Measurements from ENCODE around the gene MRPL21.
"Not testable (repeated sequence)": the region's sequence is repeated elsewhere in the genome, so short reads cannot be mapped to it uniquely, and the experiment has no call there.

Gene MRPL21

DNA sequence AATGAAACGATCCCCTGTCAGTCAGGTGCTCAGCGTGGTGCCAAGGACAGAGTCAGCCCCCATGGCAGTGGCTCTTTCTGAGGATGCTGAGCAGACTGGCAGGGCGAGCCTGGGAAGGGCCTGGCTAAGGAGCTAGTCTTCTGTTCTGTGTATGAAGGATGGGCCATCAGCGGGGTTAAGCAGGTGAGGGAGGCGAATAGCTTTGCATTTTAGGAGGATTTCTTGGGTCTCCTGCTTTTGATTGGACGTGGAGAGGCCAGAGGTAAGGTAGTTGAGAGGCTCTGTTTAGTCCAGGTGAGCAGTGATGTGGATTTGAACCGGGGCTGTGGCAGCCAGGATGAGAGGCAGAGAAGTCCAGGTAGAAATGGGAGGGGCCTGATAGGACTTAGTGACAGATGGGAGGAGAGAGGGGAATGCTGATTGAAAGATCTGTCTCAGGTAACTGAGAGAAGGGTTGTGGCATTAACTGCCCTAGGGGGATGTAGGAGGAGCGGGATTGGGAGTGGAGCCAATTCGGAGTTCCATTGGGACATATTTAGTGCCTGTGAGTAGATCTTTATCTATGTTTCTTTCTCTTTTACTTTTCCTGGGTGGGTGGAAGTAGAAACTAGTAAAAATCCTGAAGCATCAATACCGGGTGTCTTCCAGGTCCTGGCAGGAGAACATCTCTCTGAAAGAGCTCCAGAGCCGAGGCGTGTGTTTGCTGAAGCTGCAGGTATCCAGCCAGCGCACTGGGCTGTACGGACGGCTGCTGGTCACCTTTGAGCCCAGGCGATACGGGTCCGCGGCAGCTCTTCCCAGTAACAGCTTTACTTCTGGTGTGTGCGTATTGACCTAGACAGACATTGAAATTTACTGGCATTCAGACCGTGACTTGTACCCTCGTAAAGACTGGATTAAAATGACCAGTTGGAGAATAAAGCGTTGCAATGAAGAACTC lies 2.1 kb upstream of the MRPL21 start:
- no peak for DNase-seq

DNA sequence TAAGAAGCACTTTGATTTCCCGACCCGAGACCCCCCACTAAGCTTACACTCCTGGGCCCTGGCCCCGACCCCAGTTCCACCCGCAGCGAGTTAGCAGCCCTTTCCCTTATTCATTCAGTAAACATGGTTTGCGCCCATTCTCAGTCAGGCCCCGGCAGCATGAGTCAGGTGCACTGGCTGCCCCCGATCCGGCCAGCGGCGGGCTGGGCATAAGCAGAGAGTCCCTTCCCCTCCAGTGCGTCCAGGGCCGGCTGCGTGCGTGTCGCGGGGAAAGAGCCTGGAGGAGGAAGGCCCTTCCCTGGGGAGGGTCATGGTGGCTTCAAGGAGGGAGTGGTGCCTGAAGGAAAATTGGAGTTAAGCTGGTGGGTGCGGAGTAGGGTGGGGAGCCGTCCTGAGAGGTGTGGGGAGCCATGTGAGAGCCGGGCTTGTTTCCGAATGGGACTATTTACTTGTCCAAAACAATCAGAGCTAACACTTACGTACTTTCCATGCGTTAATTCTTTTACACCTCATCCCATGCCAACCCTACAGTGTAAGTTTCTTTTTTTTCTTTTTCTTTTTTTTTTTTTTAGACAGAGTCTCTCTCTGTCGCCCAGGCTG lies 716 bp upstream of the MRPL21 start:
- no peak for DNase-seq

DNA sequence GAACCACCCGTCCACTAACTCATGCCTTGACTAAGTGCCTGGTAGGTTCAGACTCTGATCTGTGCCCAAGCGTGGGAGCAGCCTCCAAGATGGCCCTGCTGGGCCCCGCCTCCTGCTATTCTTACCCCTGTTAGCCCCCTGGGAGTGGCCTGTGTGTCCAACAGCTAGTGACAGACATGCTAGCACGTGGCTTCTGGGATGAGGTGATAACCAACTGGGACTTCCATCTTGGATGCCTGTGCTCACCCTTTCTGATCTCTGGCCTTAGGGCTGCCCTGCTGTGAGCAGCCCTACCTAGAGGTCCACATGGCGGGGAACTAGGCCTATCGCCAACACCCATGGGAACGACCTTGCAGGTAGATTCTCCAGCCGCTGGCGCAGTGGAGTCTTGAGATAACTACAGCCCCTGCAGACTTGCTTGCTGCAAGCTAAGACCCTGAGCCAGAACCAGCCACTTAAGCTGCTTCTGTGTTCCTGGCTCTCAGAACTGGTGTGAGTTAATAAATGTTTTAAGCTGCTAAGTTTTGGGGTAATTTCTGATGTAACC lies 2.7 kb downstream of the MRPL21 start:
- DNase-seq, result no peak

DNA sequence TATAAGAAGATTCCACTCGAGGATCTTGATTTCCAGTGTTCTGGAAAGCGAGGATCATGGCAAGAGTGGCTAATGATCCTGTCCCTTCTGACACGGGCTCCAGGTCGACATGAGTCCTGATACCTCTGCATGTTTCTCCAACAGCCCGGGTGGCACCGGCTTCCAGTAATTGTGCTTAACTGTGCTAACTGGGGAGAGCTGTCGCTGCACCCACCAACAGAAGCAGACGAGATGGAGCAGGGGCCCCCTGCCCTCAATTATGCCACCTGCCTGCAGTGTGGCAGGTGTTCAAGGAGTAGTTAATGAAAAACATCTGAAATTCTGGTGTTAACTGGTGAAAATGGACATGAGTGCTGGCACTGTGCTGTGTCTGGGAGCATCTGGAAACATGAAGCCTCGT lies 6.2 kb downstream of the MRPL21 start:
- no peak for DNase-seq

DNA sequence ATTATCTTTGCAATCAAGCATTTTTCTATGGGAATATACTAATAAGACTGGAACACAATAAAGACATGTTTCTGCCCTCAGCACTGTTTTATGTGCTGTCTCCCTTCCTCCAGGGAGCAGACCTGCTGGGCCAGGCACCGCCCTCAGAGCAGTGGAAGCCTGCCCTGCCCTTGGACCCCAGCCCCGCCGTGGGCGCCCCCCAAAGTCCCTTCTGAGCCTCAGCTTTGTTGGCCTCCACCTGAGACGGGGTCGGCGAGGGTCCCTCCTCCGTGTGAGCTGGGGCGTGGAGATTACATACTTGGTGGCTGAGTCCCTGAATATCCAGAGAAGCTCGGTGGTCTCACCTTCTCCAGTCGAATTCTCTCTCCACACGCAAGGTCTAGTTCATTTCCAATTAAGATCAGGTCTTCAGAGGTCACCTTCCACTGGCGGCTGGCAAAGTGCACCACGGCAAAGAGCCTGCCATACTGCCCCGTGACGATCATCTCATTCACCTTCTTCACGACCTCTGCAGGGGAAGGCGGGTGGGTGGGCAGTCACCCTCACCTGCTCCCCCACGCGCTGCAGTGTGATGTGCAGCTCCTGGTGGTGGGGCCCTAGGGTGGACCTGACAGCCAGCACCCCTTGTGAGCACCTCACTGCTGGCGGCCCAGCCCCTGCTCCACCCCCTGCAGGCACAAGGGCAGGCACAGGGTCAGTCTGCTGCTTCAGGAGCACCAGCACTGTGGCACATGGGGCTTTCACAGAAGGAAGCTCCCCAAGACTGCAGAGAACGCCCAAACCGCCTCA lies 7.3 kb downstream of the MRPL21 start:
- DNase-seq, result no peak

DNA sequence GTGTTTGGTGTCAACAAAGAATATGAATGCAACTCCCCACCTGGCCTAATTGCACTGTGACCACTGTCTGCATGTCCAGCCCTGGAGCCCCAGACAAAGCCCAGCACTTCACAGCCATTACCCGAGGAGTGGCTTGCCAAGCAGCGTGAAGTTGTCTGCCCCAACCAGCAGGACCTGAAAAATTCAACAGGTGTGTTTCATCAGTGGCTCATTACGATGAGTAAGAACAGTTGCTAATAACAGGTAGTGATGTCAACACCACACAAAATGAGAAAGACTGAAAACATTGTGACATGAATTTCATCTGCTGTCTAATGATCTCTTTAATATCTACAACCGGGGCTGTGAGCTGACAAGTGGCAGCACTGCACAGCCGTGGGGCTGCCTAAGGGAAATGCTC lies 10.3 kb downstream of the MRPL21 start:
- DNase-seq, result no peak

DNA sequence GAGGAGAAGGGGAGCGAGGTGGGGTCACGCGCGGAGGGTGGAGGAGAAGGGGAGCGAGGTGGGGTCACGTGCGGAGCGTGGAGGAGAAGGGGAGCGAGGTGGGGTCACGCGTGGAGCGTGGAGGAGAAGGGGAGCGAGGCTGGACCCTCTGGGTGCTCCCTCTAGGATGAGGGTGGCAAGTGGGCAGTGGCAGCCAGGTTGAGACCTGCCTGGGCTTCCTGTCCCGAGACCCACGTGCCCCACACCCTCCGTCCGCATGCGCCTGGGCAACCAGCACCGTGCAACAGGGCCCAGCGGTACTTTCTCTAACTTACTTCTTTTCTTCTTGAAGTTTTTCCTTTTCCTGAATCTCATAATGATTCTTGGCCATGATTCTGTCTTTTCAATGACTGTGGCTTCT lies 11.1 kb downstream of the MRPL21 start:
- no peak for DNase-seq

DNA sequence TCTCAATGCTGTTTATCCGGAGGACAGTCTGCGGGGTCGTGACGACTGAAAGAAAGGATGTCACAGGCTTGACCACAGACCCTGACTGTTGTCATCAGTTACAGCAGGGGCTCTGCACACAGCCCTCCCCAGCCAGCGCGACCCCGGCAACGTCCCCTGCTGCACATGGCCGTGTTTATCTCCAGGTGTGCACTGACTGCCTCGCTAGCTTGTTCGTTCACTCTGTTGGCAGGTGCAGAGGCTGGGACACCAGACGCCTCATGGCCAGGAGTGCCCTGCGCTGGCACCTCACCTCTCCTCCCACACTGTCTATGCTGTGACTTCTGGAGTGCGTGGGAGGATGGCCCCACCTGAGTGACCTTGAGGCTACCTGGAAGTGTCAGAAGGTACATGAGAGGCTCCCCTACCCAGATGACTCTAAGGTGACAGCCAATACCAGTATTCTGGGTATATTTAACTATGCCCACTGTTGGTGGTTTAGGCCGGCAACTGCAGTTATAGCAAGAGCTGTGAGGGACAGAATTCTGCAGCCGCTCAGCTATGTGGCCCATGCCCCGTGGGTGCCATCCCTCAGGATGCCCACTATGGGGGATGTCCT lies 12.2 kb downstream of the MRPL21 start:
- DNase-seq, result no peak

DNA sequence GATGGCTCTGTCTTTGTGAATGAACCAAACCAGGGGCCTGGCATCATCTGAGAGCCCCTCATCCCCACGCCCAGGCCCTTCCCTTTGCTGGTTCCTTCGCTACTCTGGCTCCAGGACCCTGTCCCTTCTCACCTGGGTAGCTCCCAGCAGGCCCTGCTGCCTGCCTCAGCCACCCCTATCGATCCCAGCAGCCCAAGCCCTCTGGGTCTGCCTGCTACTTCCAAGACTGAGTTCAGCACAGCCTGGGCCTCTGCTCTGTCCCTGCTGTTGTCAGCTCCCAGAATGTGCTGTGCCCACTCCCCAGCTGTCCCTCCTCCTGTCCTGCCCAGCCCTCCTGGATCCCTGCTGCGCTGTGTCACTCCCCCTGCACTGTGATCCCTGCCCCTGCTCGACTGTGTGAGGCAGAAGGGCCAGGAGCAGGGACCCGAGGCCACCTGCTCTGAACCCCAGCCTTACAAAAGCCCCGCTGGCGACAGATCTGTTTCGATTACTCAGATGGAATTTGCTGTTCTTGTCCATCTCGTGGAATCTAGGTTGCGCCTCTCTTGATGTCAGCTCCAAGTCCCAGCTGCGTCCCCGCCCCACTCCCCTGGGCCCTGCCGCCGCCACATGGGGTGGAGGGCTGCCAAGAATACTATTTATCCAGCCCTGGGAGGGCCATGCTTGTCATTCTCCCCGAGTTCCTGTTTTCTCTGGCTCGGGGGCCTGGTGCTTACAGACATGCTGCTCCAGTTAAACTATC lies 13.0 kb downstream of the MRPL21 start:
- no peak for DNase-seq

DNA sequence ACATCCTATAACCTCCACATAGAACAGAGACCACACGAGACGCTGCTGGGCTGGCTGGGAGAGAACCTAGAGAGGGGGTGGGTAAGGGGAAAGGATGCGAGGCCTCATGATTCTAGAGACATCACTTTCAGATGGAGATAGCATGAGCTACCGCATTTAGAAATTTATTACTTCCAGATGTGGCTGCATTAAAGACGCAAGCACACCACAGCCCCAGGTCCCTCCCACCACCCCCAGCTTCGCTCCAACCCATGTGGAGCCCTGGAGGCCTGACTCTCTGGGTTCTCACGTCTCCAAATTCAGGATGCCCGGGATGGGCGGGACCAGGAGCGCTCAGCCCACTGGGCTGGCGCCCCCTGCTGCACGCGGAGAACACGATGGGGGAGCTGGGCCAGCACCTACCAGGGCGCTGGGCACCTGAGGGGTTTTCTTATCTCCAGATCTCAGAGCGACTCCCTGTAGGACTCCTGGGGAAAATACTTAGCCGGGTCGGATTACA lies 13.6 kb downstream of the MRPL21 start:
- DNase-seq, result no peak

DNA sequence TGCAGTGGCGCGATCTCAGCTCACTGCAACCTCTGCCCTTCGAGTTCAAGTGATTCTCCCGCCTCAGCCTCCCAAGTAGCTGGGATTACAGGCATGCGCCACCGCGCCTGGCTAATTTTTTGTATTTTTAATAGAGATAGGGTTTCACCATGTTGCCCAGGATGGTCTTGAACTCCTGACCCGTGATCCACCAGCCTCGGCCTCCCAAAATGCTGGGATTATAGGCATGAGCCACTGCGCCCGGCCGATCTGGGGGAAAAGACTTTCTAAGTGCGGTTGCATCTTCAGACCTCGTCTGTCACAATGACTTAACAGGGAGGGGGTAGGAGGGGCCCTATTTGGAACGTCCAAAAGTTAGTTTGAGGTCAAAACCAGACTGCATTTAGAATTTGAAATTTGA lies 18.8 kb downstream of the MRPL21 start:
- DNase-seq, result not testable (repeated sequence)

DNA sequence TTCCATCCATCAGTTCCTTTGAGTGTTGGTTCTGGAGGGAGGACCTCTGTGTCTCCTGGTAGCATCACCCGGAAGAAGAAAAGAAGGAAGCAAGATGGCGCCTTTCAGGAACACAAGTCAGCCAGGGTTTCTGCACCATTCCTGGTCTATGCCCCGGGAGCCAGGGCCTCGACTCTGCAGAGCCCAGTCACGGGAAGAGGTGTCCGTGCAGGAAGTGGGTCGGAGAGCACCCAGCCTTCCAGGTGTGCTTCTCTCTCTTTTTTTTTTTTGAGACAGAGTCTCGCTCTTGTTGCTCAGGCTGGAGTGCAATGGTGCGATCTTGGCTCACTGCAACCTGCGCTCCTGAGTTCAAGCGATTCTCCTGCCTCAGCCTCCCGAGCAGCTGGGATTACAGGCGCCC lies 21.2 kb downstream of the MRPL21 start:
- no peak for DNase-seq

DNA sequence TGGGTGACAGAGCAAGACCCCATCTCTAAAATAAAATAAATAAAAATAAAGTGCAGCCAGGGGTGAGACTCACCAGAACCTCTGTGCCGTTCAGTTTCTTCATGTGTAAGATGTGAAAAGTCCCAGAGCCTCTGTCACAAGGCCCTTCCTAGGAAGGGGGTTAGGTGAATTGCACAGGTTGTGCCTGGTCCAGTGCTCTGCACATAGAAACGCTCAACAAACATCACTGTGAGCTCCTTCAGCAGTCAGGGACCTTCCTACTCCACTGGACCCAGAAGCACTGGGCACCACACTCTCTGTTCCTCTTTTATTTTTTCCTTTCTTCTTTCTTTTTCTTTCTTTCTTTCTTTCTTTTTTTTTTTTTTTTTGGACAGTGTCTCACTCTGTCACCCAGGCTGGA lies 22.3 kb downstream of the MRPL21 start:
- no peak for DNase-seq

DNA sequence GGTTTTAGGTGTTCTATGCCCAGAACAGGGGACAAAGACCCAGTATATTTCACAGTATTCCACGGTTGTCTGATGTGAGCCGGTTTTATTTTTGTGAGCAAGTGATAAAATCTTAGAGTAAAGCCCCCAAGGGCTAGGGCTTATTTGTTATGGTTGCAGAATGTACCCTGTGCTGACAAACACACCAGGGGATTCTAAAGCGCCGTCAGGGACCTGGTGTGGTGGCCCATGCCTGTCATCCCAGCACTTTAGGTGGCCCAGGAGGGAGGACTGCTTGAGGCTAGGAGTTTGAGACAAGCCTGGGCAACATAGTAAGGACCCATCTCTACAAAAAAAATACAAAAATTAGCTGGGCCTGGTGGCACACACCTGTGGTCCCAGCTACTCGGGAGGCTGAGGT lies 22.8 kb downstream of the MRPL21 start:
- DNase-seq, result no peak

DNA sequence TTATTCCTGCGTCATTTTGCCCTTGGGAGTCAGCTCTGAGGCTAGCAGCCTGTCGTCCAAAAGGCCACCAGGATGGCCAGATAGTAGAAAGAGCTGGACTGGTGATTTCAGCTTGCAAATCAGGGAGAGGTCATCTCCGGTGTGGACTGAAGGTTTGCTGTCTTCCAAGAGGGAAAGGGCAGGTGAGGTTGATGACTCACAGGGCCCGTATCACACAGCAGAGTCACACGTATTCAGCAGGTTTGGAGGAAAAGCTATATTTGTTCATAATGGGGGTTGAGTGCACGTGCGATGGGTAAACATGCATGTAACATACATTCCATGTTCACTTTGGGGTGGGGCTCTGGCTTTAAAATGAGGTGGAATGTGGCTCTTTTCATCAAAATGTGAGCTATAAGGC lies 25.6 kb downstream of the MRPL21 start:
- no peak for DNase-seq

DNA sequence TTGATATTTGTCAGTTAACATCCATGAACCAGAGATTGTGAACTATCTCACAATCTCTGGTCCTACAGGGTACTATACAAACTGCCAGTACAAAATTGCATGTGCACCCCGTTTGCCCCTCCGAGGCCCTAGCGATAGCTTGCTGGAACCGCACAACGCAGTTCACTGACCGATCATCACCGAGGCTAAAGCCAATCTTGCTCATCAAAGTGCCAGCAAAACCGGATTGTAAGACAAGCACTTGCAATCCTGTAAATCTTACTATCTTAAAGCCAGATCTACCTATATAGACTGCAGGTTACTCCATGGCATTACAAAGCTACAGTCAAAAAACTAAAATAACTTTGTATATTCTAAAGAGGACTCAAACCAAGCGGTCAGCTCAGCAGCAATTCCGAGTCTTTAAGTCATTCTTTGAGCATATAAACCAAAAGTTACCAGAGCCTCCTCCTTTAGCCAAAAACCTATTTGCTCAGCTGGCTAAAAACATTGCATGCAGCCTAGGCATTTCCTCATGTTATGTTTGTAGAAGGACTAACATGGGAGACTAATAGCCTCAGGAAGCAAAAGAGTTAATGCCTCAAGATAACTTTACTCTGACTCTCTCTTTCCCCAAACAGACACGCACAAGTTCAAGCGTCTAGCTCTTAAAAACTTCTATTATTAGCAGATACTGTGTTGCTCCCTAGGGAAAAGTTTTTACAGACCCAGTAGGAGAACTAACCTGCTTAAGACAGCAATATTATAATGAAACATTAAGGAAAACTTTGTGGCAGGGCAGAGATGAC lies 31.2 kb downstream of the MRPL21 start:
- no peak for DNase-seq

DNA sequence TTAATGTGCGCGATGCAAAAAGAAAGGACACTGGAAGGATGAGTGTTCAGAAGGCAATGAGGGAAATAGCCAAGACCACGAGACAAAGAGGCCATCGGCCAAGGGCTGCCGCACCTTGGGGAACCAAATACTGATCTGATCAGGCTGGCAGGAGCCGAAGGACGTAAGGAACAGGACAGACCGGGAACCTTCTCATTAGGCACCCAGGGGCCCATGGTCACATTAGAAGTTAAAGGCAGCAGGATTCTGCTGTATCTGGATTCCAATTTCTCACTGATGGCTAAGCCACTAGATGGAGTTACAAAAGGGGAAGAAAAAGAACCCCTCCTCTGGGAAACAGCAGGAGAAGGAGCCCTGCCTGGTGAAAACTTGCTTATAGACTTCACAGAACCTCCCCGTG lies 33.2 kb downstream of the MRPL21 start:
- DNase-seq, result no peak

DNA sequence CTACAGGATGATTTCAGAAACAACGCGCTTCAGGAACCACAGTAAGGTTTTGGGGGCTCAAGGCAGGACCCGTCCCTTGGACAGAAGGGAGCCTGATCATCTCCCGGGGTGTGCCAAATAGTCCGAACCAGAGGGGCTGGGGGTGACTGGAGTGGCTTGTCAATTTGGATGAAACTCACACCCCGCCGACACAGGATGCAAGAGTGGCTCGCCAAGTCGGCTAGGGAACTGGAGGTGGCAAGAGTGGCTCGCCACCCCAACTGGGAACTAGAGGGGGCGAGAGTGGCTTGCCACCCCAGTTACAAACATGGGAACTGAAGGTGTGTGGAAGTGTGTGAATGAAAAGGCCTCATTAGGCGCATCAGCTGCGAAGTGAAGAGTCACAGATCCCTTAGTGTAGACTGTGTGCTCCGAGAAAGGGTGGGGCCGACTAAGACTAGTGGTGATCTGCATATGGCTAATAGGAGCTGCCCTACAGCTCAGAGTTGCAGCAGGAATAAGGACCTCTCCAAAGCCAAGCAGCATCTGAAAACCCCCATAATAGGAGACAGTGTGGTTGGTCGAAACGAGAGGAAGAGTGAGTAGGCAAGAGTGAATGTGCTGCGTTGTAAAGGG lies 35.3 kb downstream of the MRPL21 start:
- DNase-seq, result no peak

DNA sequence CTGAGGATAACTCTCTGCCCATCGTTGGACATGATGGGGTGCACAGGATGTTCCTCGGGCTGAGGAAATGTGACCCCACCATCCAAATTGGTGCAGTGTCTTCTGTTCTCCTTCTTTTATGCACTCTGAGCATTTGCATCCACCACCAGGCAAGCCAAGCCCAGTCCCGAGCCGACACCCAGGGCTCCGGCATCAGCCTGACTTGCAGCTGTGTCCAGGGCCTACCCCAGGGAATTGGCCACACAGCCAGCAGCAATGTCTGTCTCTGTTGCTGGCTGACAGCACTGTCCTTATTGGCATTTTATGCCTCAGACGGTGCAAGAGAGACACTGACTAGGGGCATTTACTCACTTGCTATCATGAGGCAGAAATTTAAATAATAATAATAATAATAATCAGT lies 36.6 kb downstream of the MRPL21 start:
- DNase-seq, result no peak

DNA sequence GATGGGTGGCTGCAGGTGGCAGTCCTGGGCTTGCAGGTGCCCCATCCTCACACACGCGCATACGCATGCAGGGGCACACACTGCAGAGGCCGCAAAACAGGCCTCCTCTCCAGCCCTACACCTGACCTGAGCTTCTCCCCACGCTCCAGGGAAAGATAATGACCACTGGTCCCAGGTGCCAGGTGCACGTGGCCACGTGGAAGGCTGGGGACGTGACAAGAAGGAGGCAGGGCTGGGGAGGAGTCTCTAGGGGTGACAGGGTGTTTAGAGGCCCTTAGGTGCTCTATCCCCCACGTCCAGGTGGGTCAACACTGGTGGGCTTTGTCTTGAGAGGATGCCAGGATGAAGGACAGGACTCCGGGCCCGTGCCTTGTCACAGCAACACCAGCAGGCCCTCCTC lies 38.4 kb downstream of the MRPL21 start:
- DNase-seq, result no peak

Measured in GOT3 (cell line).